ENCODE measurements around the gene ACTG1.

ACTG1 gene

DNA sequence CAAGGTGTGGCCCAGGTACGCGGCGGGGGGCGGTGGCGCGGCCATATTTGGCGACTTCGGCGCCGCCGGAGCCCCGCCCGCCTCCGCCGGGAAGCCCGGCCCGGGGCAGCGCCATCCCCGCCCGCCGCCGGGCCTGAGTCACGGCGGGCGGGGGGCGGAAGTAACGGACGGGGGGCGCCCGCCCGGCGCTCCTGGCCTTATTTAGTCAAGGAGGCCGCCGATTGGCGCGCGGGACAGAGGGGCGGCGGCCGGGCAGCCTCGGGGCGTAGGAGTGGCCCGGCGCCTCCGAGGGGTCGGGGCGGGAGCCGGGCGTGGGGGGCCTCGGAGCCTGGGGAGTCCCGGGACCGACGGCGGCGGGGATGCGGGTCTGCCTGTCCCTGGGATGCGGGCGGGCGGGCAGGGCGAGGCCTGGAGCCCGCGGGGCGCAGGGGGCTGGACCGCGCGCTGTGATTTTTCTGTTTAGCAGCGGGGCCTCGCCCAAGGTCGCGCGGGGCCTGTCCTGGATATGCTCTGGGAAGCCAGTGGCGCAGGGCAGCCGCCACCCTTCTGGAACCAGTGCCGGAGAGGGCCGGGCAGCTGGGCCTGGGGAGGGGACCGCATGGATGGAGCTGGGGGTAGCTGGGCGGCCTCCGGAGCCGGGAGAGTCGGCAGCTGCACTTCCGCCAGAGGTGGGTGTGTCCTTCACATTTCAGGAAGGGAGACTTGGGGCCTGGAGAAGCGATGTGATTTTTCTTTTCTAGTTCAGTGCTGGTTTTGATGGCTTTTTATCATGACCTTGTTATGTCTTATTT lies 2.3 kb upstream of the ACTG1 start:
- Histone ChIP-seq H3K4me1 (peaks cover 0 to 51% (median 39%) of the 10 kb centered on the region in 4 donors), H3K27ac (peak overlapping the region; percentile 97 to 100), H3K36me3 (peaks cover 23 to 26% (median 25%) of the 10 kb centered on the region in 3 donors), H3K4me3 (peak overlapping the region; percentile 92 to 99), H3K27me3 (no peaks in the 10 kb centered on the region), H3K9me3 (no peaks in the 10 kb centered on the region)
- TF ChIP-seq, protein P1, sequence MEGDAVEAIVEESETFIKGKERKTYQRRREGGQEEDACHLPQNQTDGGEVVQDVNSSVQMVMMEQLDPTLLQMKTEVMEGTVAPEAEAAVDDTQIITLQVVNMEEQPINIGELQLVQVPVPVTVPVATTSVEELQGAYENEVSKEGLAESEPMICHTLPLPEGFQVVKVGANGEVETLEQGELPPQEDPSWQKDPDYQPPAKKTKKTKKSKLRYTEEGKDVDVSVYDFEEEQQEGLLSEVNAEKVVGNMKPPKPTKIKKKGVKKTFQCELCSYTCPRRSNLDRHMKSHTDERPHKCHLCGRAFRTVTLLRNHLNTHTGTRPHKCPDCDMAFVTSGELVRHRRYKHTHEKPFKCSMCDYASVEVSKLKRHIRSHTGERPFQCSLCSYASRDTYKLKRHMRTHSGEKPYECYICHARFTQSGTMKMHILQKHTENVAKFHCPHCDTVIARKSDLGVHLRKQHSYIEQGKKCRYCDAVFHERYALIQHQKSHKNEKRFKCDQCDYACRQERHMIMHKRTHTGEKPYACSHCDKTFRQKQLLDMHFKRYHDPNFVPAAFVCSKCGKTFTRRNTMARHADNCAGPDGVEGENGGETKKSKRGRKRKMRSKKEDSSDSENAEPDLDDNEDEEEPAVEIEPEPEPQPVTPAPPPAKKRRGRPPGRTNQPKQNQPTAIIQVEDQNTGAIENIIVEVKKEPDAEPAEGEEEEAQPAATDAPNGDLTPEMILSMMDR (IDR thresholded peaks at IDR 0.05) = no peak
- intact Hi-C loops (cut with DNase I; ENCODE audit: low total_unique reads) = loop anchor here (5.0 kb wide), 1 partner anchor 87 kb away; no protein-coding TSS in a partner anchor
- peak; percentile 87 to 94 for DNase-seq

DNA sequence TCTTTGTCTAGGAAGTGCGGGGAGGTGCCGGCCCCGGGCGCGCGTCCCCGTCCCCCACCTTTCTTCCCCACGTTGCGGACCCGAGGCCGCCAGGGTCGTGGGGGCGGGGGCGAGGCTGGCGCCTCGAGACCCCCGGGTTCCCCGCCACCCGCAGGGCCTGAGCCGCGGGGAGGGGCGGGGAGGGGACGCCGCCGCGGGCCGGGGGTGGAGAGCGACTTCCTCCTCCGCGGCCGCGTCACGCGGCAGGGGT lies 1.8 kb upstream of the ACTG1 start:
- no peaks in the 10 kb centered on the region for H3K27me3 ChIP-seq
- no peaks in the 10 kb centered on the region for H3K9me3 ChIP-seq
- intact Hi-C loops (cut with DNase I; ENCODE audit: low total_unique reads) = no loop called here
- H3K36me3 ChIP-seq = peaks cover 28 to 31% (median 30%) of the 10 kb centered on the region in 3 donors
- peak overlapping the region; percentile 97 to 100 for H3K27ac ChIP-seq
- H3K4me1 ChIP-seq = peaks cover 0 to 49% (median 34%) of the 10 kb centered on the region in 4 donors
- DNase-seq = no peak
- TF ChIP-seq, protein P1 (IDR thresholded peaks at IDR 0.05) = no peak
- peak overlapping the region; percentile 92 to 99 for H3K4me3 ChIP-seq

DNA sequence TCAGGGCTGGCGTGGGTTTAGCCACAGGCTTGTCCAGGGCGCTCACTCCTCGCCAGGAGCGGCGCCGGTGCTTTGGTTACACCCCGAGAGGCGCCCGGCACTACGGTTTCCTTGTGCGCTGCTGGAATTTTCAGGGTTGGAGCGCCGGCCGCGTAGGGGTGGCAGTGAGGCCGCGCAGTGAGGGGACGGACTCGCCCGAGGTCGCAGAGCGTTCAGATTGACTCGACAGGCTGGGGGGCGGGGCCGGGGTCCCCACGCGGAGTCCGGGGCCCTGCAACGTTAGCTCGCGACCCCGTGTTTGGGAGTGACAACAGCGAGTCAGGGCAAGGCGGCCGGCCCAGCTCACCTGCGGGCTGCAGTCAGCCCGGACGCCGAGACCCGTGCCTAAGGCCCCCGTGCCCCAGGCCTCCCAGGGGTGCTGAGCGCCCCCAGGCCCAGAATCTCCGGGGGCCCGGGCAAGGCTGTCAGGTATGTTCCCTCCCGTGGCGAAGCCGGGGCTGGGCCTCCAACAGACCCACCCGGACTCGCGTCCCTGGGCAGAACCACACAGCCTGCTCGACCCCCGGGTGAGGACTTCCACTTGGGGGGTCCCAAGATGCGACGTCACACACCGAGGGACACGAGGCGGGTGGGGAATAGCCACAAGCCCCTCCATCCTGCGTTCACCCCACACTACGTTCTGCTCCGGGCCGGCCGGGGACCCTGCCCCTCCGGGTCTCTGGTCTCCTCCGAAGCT lies 1.3 kb upstream of the ACTG1 start:
- peaks cover 33 to 36% (median 35%) of the 10 kb centered on the region in 3 donors for H3K36me3 ChIP-seq
- no peaks in the 10 kb centered on the region for H3K27me3 ChIP-seq
- peaks cover 0 to 49% (median 29%) of the 10 kb centered on the region in 4 donors for H3K4me1 ChIP-seq
- TF ChIP-seq, protein P1 (IDR thresholded peaks at IDR 0.05) = no peak
- intact Hi-C loops (cut with DNase I; ENCODE audit: low total_unique reads) = no loop called here
- H3K4me3 ChIP-seq = peak overlapping the region; percentile 92 to 99
- DNase-seq = peak; percentile 67 to 86
- H3K27ac ChIP-seq = peak overlapping the region; percentile 97 to 100
- H3K9me3 ChIP-seq = no peaks in the 10 kb centered on the region

DNA sequence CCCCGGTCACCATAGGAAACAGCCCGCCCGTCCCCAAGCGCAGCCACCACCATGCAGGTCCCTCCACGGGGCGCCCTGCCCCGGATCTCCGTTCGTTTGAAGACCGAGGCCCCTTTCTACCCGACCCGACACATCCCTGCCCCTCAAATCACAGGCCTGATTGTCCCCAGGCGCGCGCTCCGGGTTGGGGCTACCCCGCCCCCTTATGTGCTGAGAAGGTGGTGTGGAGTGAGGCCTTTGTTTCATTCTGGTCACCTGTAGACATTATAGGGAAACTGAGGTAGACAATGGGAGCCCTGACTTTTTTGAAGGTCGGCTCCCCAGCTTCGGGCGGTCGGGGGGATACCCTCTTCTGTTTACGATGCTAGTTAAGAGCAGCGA lies 763 bp upstream of the ACTG1 start:
- TF ChIP-seq, protein P1 (IDR thresholded peaks at IDR 0.05) = no peak
- H3K9me3 ChIP-seq = no peaks in the 10 kb centered on the region
- intact Hi-C loops (cut with DNase I; ENCODE audit: low total_unique reads) = no loop called here
- peak overlapping the region; percentile 92 to 99 for H3K4me3 ChIP-seq
- no peaks in the 10 kb centered on the region for H3K27me3 ChIP-seq
- H3K36me3 ChIP-seq = peaks cover 38 to 41% (median 41%) of the 10 kb centered on the region in 3 donors
- peak; percentile 79 to 88 for DNase-seq
- peaks cover 0 to 49% (median 27%) of the 10 kb centered on the region in 4 donors for H3K4me1 ChIP-seq
- peak overlapping the region; percentile 97 to 100 for H3K27ac ChIP-seq

DNA sequence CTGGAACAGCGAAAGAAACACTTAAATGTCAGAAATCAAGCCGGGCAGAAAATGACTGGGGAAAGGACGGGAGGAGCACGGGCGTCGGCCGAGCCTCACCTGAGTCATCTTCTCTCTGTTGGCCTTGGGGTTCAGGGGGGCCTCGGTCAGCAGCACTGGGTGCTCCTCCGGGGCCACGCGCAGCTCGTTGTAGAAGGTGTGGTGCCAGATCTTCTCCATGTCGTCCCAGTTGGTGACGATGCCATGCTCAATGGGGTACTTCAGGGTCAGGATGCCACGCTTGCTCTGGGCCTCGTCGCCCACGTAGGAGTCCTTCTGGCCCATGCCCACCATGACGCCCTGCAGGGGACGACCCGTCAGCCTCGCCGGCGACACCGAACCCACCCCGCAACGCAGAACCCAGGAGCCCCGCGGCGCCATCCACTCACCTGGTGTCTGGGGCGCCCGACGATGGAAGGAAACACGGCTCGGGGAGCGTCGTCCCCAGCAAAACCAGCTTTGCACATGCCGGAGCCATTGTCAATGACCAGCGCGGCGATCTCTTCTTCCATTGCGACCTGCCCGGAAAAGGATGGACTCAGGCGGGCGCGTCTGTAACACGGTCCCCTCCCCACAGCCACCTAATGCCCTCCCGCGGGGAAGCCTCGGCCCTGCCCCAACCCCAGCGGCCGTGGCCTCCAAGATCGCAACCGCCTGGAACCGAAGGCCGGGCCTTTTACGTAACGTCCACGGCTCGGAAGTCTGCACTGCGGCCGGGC lies 616 bp downstream of the ACTG1 start:
- TF ChIP-seq, protein P1 (IDR thresholded peaks at IDR 0.05) = no peak
- intact Hi-C loops (cut with DNase I; ENCODE audit: low total_unique reads) = loop anchor here (2.0 kb wide), 1 partner anchor 111 kb away; no protein-coding TSS in a partner anchor
- H3K9me3 ChIP-seq = no peaks in the 10 kb centered on the region
- peak overlapping the region; percentile 92 to 99 for H3K4me3 ChIP-seq
- H3K36me3 ChIP-seq = peaks cover 43 to 48% (median 46%) of the 10 kb centered on the region in 3 donors
- H3K27me3 ChIP-seq = no peaks in the 10 kb centered on the region
- H3K4me1 ChIP-seq = peaks cover 0 to 37% (median 18%) of the 10 kb centered on the region in 4 donors
- H3K27ac ChIP-seq = peak overlapping the region; percentile 95 to 100
- DNase-seq = peak; percentile 44 to 75

All from tibial artery (tissue), 4 donors.